ENCODE measurements around the gene PROM1.

GRCh38 chr4:16125571-16126445, 42.0 kb upstream of the PROM1 start:
- no peak for TF ChIP-seq CTCF (IDR thresholded peaks at IDR 0.05)
- no peak for TF ChIP-seq EZH2 (IDR thresholded peaks at IDR 0.05)
- no peak for TF ChIP-seq EZH2phosphoT487 (IDR thresholded peaks at IDR 0.05)

Data from neural progenitor cell (in vitro differentiated cells).